GM08714 (cell line): ENCODE results near the gene PSAP.

Experiments
- H3K4me3 ChIP-seq: fragments of 200-500 bp; sonication (Bioruptor generic); 2 replicates; pipeline ENCODE4 v1.5.1; 2014; ENCODE audit warnings: mild to moderate bottlenecking, low read length, inconsistent platforms
- ZNF274 ChIP-seq: IDR thresholded peaks from 2 replicates; pipeline ENCODE4 v1.6.1; 2012; ENCODE audit warnings: mild to moderate bottlenecking, low read depth, low read length

Gene PSAP

GRCh38 chr10:71856619-71857018 lies 5.6 kb upstream of the PSAP start:
- no peak for TF ChIP-seq ZNF274
- no peak overlapping the region for H3K4me3 ChIP-seq

- no peak overlapping the region for H3K4me3 ChIP-seq
Measured at GRCh38 chr10:71854031-71854430, 3.0 kb upstream of the PSAP start.

DNA sequence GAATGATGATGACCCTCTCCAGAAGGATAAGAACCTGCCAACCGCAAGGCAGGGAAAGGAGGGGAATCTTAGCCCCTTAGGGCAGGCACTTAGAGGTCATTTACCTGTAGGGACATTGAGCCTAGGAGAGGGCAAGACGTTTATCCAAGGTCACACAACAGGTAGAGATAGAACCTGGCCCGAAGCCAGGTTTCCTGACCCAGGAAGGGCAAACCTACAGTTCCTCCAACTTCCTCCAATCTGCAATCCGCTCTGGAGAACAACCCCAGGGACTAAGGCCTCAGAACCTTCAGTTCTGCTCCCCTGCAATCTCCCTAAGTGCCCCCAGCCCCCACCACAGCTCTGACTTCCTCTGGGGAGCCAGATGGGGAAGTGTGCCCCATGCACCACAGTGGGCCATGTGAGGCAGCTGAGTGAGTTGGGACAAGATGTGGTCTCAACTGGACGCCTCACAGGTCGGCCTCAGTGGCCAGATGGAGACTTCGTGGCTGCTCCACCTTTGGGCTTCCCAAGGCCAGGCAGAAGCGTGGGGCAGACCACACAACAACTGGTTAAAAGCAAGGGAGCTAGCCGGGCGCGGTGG lies 1.4 kb upstream of the PSAP start:
- H3K4me3 ChIP-seq, result no peak overlapping the region
- no peak for TF ChIP-seq ZNF274

More at GRCh38 chr10:71854031-71854430, 3.0 kb upstream of the PSAP start:
- TF ChIP-seq ZNF274, result no peak

DNA sequence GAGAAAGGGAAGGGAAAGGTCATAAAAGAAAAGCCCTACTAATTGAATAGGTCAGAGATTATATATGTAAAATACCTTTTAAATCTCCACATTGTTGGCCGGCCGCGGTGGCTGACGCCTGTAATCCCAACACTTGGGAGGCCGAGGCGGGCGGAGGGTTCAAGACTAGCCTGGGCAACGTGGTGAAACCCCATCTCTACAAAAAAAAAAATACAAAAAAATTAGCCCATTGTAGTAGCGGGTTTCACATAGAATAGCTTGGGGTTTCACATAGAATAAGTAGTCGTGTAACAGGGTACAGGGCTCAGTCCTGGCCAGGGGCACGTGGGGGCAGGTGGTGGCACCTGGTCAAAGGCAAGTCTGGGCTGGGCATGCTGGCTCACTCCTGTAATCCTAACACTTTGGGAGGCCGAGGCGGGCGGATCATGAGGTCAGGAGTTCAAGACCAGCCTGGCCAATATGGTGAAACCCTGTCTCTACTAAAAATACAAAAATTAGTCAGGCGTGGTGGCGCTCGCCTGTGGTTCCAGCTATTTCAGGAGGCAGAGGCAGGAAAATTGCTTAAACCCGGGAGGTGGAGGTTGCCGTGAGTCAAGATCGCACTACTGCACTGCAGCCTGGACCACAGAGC lies 529 bp upstream of the PSAP start:
- H3K4me3 ChIP-seq, result peak overlapping the region; percentile 32; the same call in 1 of the 2 replicates

- H3K4me3 ChIP-seq, result peak overlapping the region; percentile 98
- TF ChIP-seq ZNF274, result no peak
Measured at GRCh38 chr10:71850021-71850742, 869 bp downstream of the PSAP start.

DNA sequence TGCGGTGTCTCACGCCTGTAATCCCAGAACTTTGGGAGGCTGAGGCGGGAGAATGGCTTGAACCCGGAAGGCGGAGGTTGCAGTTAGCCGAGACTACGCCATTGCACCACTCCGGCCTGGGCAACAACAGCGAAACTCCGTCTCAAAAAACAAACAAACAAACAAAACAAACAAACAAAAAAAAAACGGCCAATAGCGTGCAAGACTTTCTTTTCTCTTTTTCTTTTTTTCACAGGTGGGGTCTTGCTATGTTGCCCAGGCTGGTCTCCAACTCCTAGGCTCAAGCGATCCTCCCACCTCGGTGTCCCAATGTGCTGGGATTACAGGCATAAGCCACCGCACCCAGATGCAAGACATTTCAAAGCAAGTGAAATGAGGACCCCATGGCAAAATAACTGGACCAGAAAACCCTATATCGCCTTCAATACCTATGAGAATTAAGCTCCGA lies 1.6 kb downstream of the PSAP start:
- peak overlapping the region; percentile 38; the same call in 1 of the 2 replicates for H3K4me3 ChIP-seq
- no peak for TF ChIP-seq ZNF274

DNA sequence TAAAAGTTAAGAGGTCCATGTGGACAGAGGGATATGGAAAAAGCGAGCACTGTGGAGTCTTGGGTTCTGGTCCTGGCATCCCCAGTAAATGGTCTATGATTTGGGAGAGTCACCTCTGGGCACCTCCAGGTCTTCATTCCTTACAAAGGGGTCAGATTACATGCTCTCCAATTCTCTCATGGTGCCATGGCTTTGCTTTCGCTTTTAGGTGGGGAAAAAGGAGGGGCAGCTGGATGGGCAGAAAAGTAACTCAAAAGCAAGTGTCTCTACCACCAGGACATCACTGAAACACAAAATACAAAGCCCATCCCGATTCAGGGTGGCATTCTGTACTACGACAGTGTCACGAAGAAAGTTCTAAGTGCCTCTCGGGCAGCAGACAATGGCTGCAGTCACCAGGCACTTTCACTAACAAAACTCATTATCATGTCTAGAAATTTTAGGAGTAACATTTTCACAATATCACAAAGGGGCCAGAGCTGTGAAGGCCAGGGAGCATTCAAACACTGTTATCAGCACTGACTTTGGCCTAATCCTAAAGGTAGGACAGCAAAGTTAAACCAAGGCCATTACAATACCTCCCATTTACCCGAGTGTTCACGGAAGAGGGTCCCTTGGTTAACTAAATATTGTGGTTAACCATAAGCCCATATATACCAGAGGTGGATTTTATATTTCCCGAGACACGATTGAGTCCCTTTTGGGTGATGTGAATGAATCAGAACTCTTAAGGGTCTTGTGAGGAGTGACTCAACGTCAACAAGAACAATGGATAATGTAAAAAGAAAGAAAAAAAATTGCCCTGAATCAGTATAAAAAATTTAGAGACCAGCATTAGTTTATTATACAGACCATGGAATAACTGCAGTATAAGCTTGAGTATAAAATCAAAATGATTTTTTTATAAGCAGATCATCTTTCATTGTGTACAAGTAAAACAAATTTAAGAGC lies 2.5 kb downstream of the PSAP start:
- H3K4me3 ChIP-seq, result no peak overlapping the region
- TF ChIP-seq ZNF274, result no peak

DNA sequence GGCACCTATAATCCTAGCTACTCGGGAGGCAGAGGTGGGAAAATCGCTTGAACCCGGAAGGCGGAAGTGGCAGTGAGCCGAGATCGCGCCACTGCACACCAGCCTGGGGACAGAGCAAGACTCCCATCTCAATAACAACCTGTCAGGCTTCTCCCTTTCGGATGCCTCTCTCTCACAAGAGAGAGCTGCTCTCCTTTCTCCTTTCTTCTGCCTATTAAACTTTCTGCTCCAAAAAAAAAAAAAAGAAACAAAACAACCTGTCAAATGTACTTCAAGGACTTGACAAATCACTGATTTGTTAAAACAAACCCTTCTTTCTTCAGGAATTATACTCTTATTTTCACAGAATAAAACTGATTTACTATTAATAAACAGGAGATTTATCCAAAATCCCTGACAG lies 3.6 kb downstream of the PSAP start:
- no peak overlapping the region for H3K4me3 ChIP-seq
- TF ChIP-seq ZNF274, result no peak

GRCh38 chr10:71846816-71847215 lies 4.2 kb downstream of the PSAP start:
- no peak overlapping the region for H3K4me3 ChIP-seq
- no peak for TF ChIP-seq ZNF274

DNA sequence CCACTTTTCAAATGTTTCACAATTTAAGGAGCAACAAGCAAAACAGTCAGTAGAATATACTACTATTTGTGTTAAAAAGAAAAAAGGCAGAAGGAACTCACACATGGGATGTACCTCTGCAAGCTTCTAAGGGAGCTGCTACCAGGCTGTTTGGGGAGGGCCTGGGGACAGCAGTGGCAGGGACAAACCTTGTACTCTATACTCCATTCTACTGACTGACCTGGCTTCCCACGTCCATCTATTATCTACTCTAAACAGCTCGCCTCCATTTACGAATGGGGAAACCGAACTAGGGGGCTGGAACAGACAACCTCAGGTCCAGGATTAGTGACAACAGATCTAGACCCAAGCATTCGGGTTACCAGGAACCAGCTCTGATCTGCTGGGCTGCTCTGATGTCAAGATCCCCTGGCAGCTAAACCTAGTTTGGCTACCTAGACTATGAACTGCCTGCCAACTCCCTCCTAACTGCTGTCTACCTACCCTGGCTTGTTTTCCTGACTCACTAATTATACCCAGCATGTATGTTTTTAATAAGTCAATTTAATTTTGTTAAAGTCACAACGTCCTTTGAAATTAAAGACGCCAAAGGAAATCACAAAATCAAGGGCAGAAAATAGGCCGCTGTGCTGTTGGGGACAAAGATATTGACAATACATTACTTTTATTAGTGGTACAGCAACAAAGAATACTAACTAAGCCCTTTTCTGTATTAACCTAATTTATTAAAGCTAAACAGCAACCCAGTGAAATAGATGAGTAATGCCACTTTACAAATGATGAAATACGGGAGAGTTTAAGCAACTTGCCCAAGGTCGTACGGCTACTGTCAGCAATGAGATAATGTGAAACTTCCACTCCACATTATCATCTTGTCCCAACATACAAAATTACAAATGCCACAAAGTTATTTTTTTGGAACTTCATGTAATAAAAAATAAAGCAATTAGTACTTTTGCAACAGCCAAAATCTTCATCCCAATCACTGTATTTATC lies 5.3 kb downstream of the PSAP start:
- no peak for TF ChIP-seq ZNF274
- no peak overlapping the region for H3K4me3 ChIP-seq

GRCh38 chr10:71844695-71845094 lies 6.4 kb downstream of the PSAP start:
- no peak for TF ChIP-seq ZNF274
- H3K4me3 ChIP-seq, result no peak overlapping the region

GRCh38 chr10:71844084-71844483 lies 7.0 kb downstream of the PSAP start:
- no peak for TF ChIP-seq ZNF274
- no peak overlapping the region for H3K4me3 ChIP-seq
